IMR-90 (cell line): Measurements from ENCODE around the gene SULT1A3. TPM values are rescaled to one million over a fixed set of nuclear protein-coding genes. Genes with fewer than 3 reads are reported as not detected.
"Not testable (repeated sequence)": the region's sequence is repeated elsewhere in the genome, so short reads cannot be mapped to it uniquely, and the experiment has no call there.

ENCODE experiments used
- ATAC-seq: fragments of 200-7000 bp; cut with Tn5 transposase; 2 replicates; pipeline ENCODE4 v1.9.1; 2020; ENCODE audit warnings: low read depth, mild to moderate bottlenecking, moderate library complexity
- BruUV-seq: library from RNA; stranded (reverse); fragments of 400-500 nt; replicated peaks from 2 replicates; lab custom pipeline; 2021; lab: Mats Ljungman, UMichigan
- CTCF ChIA-PET: fragments of 300-600 bp; formaldehyde crosslinking; extraction: SDS; loops from one replicate; lab custom pipeline; 2021; ENCODE audit warnings: antibody characterized with exemption; lab: Yijun Ruan, JAX
- POLR2A ChIA-PET: fragments of 300-600 bp; sonication (Branson Sonifier 250); formaldehyde crosslinking; loops from one replicate; lab custom pipeline; 2022; ENCODE audit warnings: antibody characterized with exemption; ENCODE audit not compliant: unreplicated experiment; lab: Charles Lee
- DNase-seq: peaks from one replicate; pipeline ENCODE4 v3.0.0; 2013
- H2AFZ ChIP-seq: replicated peaks from 2 replicates; pipeline ENCODE3; 2013; ENCODE audit warnings: low read length, mild to moderate bottlenecking; ENCODE audit not compliant: poor library complexity
- H2AK5ac ChIP-seq: 2 replicates; pipeline ENCODE4 v1.6.1; 2013; ENCODE audit warnings: low read depth, low read length, inconsistent platforms
- H2AK9ac ChIP-seq: replicated peaks from 2 replicates; pipeline ENCODE3; 2013; ENCODE audit warnings: mild to moderate bottlenecking, low read depth, low read length, moderate library complexity; ENCODE audit not compliant: poor library complexity
- H2BK120ac ChIP-seq: 2 replicates; pipeline ENCODE4 v1.6.1; 2013; ENCODE audit warnings: low read depth, low read length, inconsistent platforms
- H2BK15ac ChIP-seq: 3 replicates; pipeline ENCODE4 v1.6.1; 2013; ENCODE audit warnings: low read depth, low read length, inconsistent platforms
- H2BK20ac ChIP-seq: 2 replicates; pipeline ENCODE4 v1.6.1; 2013; ENCODE audit warnings: low read depth, mild to moderate bottlenecking, inconsistent platforms, low read length, moderate library complexity
- H2BK5ac ChIP-seq: 2 replicates; pipeline ENCODE4 v1.6.1; 2013; ENCODE audit warnings: mild to moderate bottlenecking, low read depth, low read length, inconsistent platforms; ENCODE audit not compliant: poor library complexity, severe bottlenecking
- H3K14ac ChIP-seq: replicated peaks from 2 replicates; pipeline ENCODE4 v1.6.1; 2013; ENCODE audit warnings: low read depth, low read length, inconsistent platforms
- H3K18ac ChIP-seq: 2 replicates; pipeline ENCODE4 v1.6.1; 2013; ENCODE audit warnings: low read depth, low read length, control low read depth
- H3K23ac ChIP-seq: 2 replicates; pipeline ENCODE4 v1.6.1; 2013; ENCODE audit warnings: low read depth, low read length, inconsistent platforms
- H3K27ac ChIP-seq: 2 replicates; pipeline ENCODE4 v1.5.1; 2013; ENCODE audit warnings: mild to moderate bottlenecking, control low read depth, low read length; ENCODE audit not compliant: insufficient read depth
- H3K27me3 ChIP-seq: 2 replicates; pipeline ENCODE4 v1.6.1; 2013; ENCODE audit warnings: low read length; ENCODE audit not compliant: control insufficient read depth, insufficient read depth
- H3K36me3 ChIP-seq: 2 replicates; pipeline ENCODE4 v1.6.1; 2013; ENCODE audit warnings: low read length, mixed read lengths; ENCODE audit not compliant: control insufficient read depth, insufficient read depth
- H3K4ac ChIP-seq: 2 replicates; pipeline ENCODE4 v1.6.1; 2013; ENCODE audit warnings: low read depth, low read length, inconsistent platforms
- H3K4me1 ChIP-seq: 2 replicates; pipeline ENCODE4 v1.6.1; 2013; ENCODE audit warnings: low read length, mixed read lengths; ENCODE audit not compliant: control insufficient read depth, insufficient read depth
- H3K4me2 ChIP-seq: 2 replicates; pipeline ENCODE4 v1.6.1; 2013; ENCODE audit warnings: low read depth, mild to moderate bottlenecking, control low read depth, low read length, moderate library complexity
- H3K4me3 ChIP-seq: 2 replicates; pipeline ENCODE4 v1.5.1; 2013; ENCODE audit warnings: low read depth, mild to moderate bottlenecking, control low read depth, low read length, moderate library complexity; ENCODE audit not compliant: insufficient read depth
- H3K56ac ChIP-seq: 2 replicates; pipeline ENCODE4 v1.6.1; 2013; ENCODE audit warnings: low read length, inconsistent platforms; ENCODE audit not compliant: insufficient read depth; ENCODE audit errors: extremely low read depth
- H3K79me1 ChIP-seq, 2 experiments: 2 replicates each; pipeline ENCODE4 v1.6.1; 2013; ENCODE audit warnings: low read length in 2 of 2, inconsistent platforms in 1 of 2, low read depth in 1 of 2
- H3K9ac ChIP-seq: 2 replicates; pipeline ENCODE4 v1.6.1; 2013; ENCODE audit warnings: low read depth, low read length, control low read depth
- H3K9me1 ChIP-seq: 2 replicates; pipeline ENCODE4 v1.6.1; 2013; ENCODE audit warnings: low read length, inconsistent platforms; ENCODE audit not compliant: insufficient read depth
- H3K9me3 ChIP-seq: 2 replicates; pipeline ENCODE4 v1.6.1; 2013; ENCODE audit warnings: low read length; ENCODE audit not compliant: control insufficient read depth, insufficient read depth
- H4K20me1 ChIP-seq: 2 replicates; pipeline ENCODE4 v1.6.1; 2013; ENCODE audit warnings: low read length, inconsistent platforms; ENCODE audit not compliant: insufficient read depth
- H4K5ac ChIP-seq: 2 replicates; pipeline ENCODE4 v1.6.1; 2013; ENCODE audit warnings: mild to moderate bottlenecking, low read depth, low read length, control low read depth
- H4K8ac ChIP-seq, 2 experiments: 2 replicates each; pipeline ENCODE4 v1.6.1; 2013; ENCODE audit warnings: low read depth in 2 of 2, low read length in 2 of 2, control low read depth in 1 of 2, inconsistent platforms in 1 of 2
- H4K91ac ChIP-seq: 2 replicates; pipeline ENCODE4 v1.6.1; 2013; ENCODE audit warnings: low read depth, low read length, inconsistent platforms; ENCODE audit not compliant: insufficient read depth
- WGBS, 2 experiments: methylation state at CpG; one replicate each; pipeline versions ENCODE4 v1.1.5 to v1.1.7; 2013; ENCODE audit warnings: missing lambda C conversion rate in 2 of 2; ENCODE audit not compliant: insufficient read length in 1 of 2; ENCODE audit errors: extremely low coverage in 2 of 2; 5-methylcytosine and 5-hydroxymethylcytosine counted together
- dilution Hi-C: fragments of 300-500 bp; cut with HindIII; formaldehyde crosslinking; loops from one replicate; pipeline ENCODE4 v1.14.3; 2018; ENCODE audit warnings: low sequenced_read_pairs; ENCODE audit not compliant: unreplicated experiment
- in situ Hi-C: fragments of 300-500 bp; cut with MboI; formaldehyde crosslinking; loops from 3 replicates; pipeline ENCODE4 v1.14.3; 2019; ENCODE audit warnings: low sequenced_read_pairs, inconsistent platforms, mixed read lengths
- intact Hi-C: fragments of 100-400 bp; cut with micrococcal nuclease; formaldehyde crosslinking; loops from 2 replicates; pipeline ENCODE4 v1.10.0; 2022
- polyA plus RNA-seq, 3 experiments: library from polyadenylated mRNA; depleted of rRNA; stranded (reverse); fragments of >200 nt; gene quantifications; 2 replicates each; pipeline ENCODE4 v1.2.3, GENCODE V29; 2012; ENCODE audit warnings: low replicate concordance in 1 of 3
- total RNA-seq: library from RNA; depleted of rRNA; stranded (reverse); fragments of >200 nt; gene quantifications from 2 replicates; pipeline ENCODE4 v1.2.3, GENCODE V29; 2012

The SULT1A3 gene
- total and polyA plus RNA-seq, 2 of the 4 experiments (the other 2 are of a cell fraction) = 0.18 to 17.2 TPM

GRCh38 chr16:30170145-30170544, 28.9 kb upstream of the SULT1A3 start:
- H3K18ac ChIP-seq, H3K9me1 ChIP-seq, H3K14ac ChIP-seq, H3K4ac ChIP-seq, H2AK9ac ChIP-seq, H2BK20ac ChIP-seq, DNase-seq, H3K36me3 ChIP-seq, dilution Hi-C loops, H2AK5ac ChIP-seq, BruUV-seq, H3K9ac ChIP-seq, H3K4me2 ChIP-seq, H4K20me1 ChIP-seq, H3K23ac ChIP-seq, H3K27me3 ChIP-seq, H3K27ac ChIP-seq, POLR2A ChIA-PET, CTCF ChIA-PET, H3K4me1 ChIP-seq, H2AFZ ChIP-seq, ATAC-seq, H4K8ac ChIP-seq, H2BK15ac ChIP-seq, H3K9me3 ChIP-seq, H4K91ac ChIP-seq, H3K79me1 ChIP-seq, H3K56ac ChIP-seq, H2BK120ac ChIP-seq, H4K5ac ChIP-seq, in situ Hi-C loops, intact Hi-C loops, H2BK5ac ChIP-seq, H3K4me3 ChIP-seq: not testable (repeated sequence)
- WGBS, 2 experiments = no CpG with 5 or more reads among the region's 31 CpGs
